ENCODE data around the gene RASA3.
"Not testable (repeated sequence)": the region's sequence is repeated elsewhere in the genome, so short reads cannot be mapped to it uniquely, and the experiment has no call there.

RASA3 gene

DNA sequence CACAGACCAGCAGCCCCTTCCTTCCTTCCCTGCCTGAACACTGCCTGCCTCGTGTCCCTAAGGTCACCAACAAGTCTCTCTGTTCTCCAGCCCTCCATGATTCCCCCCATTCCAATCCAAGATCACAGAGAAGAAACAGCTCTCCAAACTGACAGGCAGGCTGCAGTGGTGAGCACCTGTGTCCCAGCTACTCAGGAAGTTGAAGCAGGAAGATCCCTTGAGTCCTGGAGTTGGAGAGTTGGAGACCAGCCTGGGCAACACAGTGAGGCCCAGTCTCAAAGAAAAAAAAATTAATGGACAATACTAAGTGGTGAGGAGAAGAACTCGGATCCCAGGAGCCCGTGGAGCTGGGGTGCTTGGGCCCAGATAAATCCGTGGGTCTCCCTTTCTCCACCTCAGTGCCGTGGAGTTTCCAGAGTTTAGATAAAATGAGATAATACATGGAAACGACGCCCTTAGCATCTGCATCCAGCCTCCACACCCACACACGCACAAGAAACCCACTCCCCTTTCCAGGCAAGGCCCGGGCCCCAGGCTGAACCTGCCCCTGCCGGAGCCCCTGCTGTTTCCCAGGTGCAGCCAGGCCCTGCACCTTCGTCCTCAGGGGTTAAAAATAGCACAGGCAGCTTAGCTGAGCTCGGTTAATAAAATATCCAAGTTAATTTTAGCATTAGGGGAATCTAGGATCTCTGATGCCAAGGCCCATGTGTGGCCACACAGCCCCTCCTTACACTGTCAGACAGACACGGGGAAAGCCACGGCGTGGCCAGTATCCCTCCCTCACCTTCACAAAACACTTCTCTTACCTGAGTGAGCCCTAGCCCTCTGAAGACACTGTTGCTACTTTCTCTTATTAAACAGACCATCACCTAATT is 4.7 kb downstream of the RASA3 start:
- no peak for DNase-seq (ENCODE audit: low read depth, low spot score)

DNA sequence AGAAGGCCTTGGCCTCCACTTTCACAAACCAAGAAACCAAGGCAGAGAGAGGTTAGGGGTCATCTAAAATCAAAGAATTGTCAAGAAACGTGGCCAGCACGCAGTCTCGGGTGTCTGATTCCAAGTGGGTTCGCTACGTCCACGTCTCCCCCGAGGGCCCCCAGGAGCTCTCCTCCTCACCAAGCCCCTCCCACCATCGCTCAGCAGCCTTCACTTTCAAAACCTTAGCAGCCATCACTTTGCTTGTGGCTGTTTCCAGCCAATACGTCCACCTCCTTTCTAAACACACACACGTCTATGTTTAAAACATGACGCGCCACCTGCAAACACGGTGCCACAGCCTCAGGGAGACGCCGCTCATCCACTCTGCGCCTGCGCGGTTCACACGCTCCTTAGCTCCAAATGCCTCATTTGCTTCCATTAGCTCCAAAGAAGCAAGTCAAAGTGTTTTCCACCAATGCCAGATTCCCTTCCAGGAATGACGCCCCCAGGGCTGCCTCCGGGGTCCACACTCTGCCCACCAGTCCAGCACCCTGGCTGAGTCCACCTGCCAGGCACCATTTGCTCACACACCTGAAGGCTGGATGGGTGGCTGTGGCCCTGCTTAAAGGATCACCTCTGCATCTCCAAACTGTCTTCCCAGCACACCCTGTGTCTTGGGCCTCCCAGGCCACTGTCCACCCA is 5.5 kb downstream of the RASA3 start:
- no peak for DNase-seq (ENCODE audit: low read depth, low spot score)

DNA sequence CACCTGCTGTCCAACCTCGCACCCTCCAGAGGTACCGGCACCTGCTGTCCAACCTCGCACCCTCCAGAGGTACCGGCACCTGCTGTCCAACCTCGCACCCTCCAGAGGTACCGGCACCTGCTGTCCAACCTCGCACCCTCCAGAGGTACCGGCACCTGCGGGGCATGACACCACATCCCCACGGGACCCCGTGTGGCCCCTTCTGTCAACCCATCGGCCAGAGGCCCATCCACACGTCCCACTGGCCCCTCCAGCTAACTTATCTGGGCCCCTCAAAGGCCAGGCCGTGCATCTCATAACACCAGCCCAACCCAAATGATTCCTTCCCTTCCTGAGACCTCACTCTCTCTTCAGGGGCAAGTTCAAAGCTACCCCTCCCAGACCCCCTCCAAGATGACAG is 6.3 kb downstream of the RASA3 start:
- DNase-seq (ENCODE audit: low read depth, low spot score): not testable (repeated sequence)

DNA sequence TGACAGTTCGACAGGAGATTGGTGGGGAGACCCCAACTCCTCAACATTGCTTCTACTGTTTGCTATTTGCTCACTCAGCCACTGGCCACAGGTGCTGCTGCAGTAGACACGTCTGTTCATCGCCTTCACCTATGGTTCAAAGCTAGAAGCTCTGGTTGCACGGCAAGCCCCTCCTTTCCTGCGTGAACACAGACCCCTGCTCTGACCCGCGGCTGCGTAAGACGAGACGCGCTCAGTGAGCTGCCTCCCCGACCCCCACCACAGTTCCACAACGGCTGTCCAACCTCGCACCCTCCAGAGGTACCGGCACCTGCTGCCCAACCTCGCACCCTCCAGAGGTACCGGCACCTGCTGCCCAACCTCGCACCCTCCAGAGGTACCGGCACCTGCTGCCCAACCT is 6.8 kb downstream of the RASA3 start:
- DNase-seq (ENCODE audit: low read depth, low spot score): no peak

DNA sequence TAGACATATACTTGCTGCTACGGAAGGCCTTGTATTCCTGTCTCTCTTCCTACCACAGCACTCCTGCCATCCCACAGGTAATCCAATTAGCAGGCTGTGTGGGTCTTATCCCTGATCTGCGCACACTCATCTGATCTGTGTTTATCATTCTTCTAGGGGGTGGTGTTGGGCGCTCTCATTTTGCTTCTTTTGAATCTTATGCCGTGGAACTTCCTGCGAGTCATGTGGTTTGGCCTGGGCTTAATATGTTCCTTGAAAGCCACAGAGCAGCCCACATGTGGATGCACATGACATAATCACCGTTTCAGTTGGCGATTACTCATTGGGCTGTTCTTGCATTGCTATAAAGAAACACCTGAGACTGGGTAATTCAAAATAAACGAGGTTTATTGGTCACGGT is 7.5 kb downstream of the RASA3 start:
- DNase-seq (ENCODE audit: low read depth, low spot score): peak; percentile 57

DNA sequence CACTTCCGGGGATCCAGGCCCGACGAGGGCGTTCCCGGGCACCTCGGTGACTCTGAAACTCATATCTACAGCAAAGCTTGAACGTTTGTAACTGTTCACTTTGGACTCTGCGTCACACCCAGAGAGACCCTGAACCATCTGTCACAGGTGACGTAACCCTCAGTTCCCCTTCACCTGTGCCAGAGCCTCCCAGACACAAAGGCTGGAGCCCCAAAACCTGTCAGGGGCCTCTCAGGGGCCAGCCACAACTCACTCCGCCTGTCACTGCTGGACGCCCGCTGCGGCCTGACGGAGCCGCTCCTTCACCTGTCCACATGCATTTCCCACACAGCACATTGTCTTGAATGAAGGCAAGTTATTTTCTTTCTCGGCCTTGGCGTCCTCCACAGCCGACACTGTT is 8.0 kb downstream of the RASA3 start:
- no peak for DNase-seq (ENCODE audit: low read depth, low spot score)

DNA sequence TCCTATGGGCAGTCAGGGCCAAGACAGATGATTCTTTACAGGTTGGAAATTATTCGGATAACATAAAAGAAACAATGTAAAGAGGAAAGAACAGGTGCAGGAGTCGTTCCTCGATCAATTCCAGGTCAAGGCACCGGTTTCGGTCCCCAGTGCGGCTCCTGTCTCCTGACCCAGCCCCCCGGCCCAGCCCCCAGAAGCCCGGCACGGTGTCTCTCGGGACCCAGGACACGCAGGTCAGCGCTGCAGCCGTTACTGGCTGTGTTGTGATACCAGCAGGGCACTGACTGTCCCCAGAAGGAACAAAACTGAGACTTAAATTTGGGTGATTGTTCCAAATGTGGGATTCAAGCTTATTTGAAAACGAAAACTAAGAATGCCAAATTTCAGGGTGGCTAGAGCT is 8.5 kb downstream of the RASA3 start:
- no peak for DNase-seq (ENCODE audit: low read depth, low spot score)

DNA sequence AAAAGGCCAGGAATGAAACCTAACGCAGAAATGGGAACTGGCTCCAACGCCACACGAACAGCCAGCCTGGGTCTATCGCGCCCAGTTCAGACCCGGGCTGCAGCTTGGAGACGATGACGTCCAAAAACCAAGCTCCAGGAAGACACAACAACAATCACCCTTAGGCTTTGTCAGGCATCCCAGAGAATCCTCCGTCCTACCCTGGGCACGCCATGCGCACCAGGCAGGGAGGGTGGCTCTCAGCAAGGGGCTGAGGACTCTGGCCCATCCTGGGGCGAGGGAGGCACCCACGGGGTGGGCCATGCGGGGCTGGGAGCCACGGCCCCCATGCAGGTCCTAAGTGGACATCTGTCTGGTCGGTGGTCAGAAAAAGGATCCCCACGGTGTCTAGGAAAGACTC is 9.0 kb downstream of the RASA3 start:
- no peak for DNase-seq (ENCODE audit: low read depth, low spot score)

DNA sequence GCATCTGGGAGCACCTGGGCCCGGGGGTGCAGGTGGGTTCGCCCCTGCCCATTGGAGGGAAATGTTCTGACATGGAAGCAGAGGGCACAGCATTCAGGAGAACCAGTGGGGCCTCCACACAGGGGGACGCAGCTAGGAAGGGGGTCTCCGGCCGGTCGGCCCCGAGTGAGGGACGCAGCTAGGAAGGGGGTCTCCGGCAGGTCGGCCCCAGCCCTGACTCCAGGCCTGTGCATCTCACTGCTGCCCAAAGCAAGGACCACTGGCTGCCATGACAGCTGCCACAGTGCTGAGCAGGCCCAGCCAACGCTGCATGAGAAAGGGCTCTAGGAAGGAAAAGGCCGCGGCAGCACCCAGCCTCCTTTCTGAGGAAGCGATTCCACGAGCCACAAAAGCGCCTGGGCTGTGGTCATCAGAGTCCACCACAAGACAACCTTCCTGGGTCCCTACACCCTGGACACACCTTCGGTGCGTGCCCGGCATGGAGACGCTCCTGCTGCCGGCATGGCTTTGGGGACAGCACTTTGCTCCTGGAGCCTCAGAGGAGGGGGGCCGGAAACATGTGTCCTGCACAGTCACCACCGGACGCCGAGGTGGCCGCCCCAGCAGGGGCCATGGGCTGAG is 9.7 kb downstream of the RASA3 start:
- no peak for DNase-seq (ENCODE audit: low read depth, low spot score)

DNA sequence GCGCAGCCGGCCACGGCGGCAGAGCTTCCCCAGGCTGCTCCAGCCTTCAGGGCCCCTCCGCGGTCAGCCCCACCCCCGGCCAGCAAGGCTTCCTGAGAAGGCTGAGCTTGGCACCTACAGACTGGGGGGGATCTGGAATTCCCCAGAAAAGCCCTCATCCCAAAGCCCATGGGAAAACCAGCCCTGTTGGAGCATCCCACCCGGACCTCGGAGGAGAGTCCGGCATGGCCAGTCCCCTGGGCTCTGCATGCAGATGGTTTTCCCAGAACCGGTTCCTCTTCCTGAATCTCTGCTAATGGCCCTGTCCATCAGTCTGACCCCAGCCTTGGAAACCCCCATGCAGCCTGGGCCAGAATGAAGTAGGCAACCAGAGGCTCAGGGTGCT is 10.3 kb downstream of the RASA3 start:
- no peak for DNase-seq (ENCODE audit: low read depth, low spot score)

DNA sequence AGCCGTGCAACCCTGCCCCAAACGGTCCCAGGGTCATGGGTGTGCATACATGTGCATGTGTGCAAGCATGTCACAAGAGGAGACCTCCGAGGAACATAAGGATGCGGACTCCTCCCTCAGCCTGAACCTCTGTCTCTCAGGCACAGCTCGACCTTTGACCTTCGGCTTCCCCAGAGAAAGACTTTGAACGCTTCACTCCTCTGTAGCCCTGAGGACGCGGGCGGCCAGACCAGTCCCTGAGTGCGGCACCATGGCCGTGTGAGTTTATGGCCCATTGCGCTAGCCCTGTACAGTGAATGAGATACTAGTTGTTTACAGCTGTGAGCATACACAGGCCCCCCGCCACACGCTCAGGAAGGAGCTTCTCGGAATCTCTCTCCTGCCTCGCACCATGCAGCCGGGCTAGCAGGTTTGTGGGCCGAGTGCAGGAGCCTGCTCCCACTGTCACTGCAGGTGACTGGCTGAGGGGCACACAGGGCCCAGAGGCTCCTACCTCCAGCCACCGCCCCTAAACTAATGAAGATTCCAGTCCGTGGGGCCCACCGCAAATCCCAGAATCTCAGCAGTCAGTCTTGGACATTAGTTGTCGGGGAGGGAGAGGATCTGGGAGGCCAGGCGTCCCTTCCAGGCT is 10.8 kb downstream of the RASA3 start:
- no peak for DNase-seq (ENCODE audit: low read depth, low spot score)

DNA sequence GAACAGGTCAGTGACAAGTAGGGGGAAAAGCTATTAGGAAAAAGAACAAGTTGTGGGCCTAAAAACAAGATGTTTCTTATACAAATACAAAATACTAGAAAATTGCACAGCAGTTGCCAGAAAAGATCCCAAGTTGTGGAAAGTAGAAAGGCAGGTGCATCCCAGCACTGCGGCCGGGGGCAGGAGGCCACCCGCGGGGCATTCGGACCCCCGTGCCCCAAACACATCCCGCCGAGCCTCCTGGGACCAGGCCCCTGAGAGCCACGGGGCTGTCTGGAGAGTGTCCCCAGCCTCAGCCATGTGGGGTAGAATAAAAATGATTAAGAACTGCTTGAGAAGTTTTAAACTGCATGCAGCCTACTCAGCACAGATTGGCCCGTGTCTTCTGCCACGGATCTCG is 11.4 kb downstream of the RASA3 start:
- no peak for DNase-seq (ENCODE audit: low read depth, low spot score)

DNA sequence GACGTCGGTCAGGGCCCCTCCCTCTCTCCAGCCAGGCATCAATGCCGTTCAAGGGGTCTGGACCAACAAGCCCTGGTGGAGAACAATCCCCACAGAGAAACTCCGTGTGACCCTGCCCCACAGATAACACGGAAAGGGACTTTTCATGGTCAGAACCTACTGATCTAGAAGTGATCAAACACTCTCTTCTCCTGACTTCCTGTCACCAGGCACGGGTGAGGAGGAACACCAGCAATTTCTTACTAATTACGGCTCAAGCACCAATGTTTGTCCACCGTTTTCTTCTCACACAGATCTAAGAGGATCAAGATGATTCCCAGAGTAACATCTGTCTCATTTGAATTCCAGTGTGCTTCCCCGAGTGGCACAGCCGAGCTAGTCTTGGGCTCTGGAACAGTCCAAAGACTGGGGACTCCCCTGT is 11.8 kb downstream of the RASA3 start:
- DNase-seq (ENCODE audit: low read depth, low spot score): no peak

DNA sequence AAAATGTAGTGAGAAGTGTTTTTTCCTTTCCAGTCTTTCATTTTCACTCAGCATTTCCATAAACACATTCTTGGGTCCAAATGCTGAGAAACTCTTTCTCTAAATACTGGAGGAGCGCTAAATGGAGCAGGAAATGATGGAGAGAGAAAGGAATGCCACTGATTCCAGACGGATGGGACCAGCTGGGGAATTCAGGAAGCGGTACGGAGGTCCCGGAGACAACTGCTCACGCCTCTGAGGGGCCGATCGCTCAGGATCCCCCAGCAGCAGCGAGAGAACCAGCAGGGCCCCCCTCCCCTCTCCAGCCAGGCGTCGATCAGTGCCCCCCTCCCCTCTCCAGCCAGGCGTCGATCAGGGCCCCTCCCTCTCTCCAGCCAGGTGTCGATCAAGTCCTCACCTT is 13.2 kb downstream of the RASA3 start:
- DNase-seq (ENCODE audit: low read depth, low spot score): no peak

DNA sequence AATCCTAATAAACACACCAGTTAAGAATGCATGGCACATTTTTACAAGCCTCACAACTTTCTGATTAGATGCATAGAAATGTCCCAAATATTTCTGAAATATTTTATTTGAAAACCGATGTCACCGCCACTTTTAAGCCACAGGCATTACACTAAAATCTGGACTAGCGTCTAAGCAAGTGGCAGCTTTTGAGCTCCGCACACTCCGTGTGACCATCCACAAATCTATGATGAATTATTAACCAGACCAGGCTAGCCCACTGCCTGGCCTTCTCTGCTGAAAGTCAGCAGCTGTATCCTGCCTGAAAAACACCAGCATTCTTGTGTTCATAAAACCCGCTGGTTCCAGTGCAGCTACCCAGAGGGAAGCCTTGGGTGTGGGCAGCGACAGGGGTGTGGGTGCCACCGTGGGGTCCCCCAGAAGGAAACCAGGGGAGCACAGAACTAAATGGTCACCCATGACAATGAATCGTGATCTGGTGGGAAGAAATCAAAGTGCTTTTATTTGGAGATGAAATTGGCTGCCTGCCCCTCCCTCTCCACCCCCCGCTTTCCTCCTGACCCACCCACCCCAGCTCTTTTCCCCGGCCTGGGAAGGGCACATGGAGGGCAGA is 13.8 kb downstream of the RASA3 start:
- no peak for DNase-seq (ENCODE audit: low read depth, low spot score)

DNA sequence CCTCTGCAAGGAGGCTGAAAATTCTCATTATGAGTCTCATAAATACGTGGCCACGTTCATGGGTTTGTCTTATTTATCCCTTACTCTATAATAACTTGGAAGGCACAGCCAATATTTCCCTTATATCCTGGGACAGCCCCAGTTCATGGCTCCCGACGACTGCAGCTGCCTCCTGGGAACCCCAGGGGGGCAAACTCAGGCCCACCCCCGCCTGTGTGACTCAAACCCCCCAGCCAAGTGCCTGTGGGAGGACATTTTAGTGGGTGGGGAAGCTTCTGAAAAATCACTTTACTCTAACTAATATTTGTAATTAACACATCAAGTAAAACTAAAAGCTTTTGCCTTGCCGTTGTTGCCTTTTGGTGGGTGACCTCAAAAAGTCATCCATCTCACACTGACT is 14.3 kb downstream of the RASA3 start:
- no peak for DNase-seq (ENCODE audit: low read depth, low spot score)

DNA sequence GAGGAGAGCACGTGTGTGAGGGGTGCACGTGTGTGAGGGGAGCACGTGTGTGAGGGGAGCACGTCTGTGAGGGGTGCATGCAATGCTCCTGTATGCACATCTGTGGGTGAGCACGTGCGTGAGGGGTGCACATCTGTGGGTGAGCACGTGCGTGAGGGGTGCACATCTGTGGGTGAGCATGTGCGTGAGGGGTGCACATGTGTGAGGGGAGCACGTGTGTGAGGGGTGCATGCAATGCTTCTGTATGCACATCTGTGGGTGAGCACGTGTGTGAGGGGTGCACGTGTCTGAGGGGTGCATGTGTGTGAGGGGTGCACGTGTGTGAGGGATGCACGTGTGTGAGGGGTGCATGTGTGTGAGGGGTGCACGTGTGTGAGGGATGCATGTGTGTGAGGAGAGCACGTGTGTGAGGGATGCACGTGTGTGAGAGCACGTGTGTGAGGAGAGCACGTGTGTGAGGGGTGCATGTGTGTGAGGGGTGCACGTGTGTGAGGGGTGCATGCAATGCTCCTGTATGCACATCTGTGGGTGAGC is 15.0 kb downstream of the RASA3 start:
- not testable (repeated sequence) for DNase-seq (ENCODE audit: low read depth, low spot score)

DNA sequence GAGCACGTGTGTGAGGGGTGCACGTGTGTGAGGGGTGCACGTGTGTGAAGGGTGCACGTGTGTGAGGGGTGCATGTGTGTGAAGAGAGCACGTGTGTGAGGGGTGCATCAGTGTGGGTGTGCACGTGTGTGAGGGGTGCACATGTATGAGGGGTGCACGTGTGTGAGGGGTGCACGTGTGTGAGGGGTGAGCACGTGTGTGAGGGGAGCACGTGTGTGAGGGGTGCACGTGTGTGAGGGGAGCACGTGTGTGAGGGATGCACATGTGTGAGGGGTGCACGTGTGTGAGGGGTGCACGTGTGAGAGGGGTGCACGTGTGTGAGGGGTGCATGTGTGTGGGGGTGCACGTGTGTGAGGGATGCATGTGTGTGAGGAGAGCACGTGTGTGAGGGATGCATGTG is 15.7 kb downstream of the RASA3 start:
- DNase-seq (ENCODE audit: low read depth, low spot score): no peak

DNA sequence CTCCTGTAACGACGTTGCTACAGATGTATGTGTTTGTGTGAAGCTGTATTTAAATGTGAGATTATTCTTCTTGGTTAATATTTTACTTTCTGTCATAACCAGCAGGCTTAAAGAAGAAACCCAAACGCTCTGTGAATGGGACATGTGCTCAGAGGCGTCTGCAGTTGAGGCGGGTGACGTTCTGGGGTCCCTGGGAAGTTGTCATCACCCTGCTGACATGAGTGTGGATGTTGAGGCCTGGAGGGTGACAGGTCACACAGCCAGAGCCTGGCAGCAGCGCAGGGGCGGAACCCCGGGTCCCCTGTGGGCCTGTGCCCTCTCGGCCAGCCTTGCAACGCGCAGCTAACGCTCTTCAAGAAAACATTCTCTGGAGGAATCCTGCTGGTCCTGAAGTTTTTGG is 16.6 kb downstream of the RASA3 start:
- no peak for DNase-seq (ENCODE audit: low read depth, low spot score)

DNA sequence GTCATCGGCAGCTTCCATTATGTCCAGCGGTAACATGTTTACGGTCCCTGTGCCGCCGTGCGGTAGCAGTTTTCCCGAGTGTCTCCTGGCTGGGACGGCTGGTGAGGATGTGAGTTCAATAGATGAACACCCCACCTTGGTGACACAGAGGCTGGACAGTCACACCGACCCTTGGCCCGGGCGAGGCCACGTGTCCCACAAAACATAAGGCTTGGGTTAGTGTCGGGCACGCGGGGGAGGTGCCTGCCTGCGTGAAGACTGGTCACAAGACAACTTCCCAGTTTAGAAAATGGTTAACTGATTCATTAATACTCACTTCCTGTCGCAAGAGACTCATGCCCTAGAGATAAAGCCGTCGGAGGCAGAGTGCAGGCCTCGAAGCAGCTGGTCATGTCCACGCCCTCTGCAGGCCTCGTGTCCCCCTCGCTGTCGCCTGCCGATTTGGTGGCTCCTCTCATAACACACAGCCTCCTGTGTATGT is 17.2 kb downstream of the RASA3 start:
- DNase-seq (ENCODE audit: low read depth, low spot score): no peak

DNA sequence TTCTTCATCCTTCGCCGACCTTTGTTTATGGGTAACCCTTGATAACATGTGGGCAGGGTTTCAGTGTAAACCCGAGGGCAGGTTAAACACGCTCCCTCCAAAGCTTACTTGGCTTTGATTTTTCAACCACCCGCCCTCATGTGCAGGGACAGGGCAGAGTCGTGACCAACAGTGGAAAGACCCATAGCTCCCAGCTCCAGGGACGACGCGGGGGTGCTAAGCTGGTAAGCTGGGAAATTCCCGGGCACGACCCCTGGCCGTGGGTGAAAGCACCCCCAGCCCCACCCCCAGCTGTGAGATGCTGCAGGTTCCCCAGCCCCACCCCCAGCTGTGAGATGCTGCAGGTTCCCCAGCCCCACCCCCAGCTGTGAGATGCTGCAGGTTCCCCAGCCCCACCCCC is 17.8 kb downstream of the RASA3 start:
- not testable (repeated sequence) for DNase-seq (ENCODE audit: low read depth, low spot score)

Data from activated CD4-positive, CD25-positive, alpha-beta regulatory T cell treated with anti-CD3 and anti-CD28 coated beads, Interleukin-2, amount 50 U/mL, for 16 hours (primary cell).